Measurements from ENCODE around the gene IMP3.
"Not testable (repeated sequence)": the region's sequence is repeated elsewhere in the genome, so short reads cannot be mapped to it uniquely, and the experiment has no call there.

Gene IMP3

DNA sequence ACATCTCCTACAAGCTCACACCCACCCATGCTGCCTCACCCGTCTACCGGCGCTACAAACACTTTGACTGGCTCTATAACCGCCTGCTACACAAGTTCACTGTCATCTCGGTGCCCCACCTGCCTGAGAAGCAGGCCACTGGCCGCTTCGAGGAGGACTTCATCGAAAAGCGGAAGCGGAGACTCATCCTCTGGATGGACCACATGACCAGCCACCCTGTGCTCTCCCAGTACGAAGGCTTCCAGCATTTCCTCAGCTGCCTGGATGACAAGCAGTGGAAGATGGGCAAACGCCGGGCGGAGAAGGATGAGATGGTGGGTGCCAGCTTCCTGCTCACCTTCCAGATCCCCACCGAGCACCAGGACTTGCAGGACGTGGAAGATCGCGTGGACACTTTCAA, 9.8 kb upstream of the IMP3 start:
- no peak for DNase-seq

DNA sequence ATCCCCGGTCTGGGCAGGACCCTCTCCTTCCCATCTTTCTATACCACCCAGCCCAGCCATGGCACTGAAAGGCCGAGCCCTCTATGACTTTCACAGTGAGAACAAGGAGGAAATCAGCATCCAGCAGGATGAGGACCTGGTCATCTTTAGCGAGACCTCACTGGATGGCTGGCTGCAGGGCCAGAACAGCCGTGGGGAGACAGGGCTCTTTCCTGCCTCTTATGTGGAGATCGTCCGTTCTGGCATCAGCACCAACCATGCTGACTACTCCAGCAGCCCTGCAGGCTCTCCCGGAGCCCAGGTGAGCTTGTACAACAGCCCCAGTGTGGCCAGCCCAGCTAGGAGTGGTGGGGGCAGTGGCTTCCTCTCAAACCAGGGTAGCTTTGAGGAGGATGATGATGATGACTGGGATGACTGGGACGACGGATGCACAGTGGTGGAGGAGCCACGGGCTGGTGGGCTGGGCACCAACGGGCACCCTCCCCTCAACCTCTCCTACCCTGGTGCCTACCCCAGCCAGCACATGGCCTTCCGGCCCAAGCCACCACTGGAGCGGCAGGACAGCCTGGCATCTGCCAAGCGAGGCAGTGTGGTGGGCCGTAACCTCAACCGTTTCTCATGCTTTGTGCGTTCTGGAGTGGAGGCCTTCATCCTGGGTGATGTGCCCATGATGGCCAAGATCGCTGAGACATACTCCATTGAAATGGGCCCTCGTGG, 9.2 kb upstream of the IMP3 start:
- no peak for DNase-seq

DNA sequence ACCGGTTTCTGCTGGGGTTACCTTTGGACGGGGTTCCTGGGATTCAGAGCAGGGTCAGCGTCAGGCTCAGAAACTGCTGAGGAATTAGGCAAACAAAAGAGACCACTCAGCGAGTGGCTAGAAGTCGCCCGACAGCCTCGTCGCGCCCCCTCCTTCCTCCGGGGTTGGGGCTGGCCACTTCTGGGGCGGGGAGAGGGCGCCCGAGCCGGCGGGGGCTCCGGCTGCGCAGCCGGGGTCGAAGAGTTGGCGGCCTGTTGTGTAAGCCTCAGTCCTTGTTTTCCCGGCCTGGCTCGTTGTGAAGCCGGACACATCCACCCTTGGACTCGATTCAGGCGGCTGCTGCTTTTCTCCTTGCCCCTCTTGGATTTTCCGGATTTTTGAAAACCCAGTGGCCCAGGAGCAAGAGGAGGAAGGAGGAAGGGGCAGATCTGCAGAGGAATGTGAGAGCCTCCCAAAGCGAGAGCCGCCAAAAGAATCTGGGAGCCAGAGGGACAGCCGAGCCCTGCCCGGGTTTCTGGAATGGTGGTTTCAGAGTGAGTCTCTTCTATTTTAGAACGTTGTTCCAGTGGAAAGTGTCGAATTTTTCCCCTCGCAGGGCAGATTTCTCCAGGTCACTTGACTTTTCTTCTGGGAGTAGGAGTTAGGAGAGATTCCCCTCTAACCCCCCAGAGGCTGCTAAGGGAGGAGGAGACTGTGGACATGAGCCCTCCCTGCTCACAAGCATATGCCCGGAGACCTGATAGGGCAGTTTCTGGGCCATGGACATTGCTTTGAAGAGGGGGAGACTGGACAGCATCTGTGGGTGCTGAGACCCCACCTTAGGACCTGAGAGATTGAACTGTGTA, 8.4 kb upstream of the IMP3 start:
- DNase-seq: no peak

GRCh38 chr15:75647370-75648155, 7.5 kb upstream of the IMP3 start, which contains the start of gene SNX33:
Gene SNX33 (plus strand): TSS chr15:75647912. CDS start chr15:75649103, 1,191 bp downstream.
- DNase-seq: peak; percentile 74

GRCh38 chr15:75646944-75647364, 6.9 kb upstream of the IMP3 start:
- peak; percentile 40 for DNase-seq

DNA sequence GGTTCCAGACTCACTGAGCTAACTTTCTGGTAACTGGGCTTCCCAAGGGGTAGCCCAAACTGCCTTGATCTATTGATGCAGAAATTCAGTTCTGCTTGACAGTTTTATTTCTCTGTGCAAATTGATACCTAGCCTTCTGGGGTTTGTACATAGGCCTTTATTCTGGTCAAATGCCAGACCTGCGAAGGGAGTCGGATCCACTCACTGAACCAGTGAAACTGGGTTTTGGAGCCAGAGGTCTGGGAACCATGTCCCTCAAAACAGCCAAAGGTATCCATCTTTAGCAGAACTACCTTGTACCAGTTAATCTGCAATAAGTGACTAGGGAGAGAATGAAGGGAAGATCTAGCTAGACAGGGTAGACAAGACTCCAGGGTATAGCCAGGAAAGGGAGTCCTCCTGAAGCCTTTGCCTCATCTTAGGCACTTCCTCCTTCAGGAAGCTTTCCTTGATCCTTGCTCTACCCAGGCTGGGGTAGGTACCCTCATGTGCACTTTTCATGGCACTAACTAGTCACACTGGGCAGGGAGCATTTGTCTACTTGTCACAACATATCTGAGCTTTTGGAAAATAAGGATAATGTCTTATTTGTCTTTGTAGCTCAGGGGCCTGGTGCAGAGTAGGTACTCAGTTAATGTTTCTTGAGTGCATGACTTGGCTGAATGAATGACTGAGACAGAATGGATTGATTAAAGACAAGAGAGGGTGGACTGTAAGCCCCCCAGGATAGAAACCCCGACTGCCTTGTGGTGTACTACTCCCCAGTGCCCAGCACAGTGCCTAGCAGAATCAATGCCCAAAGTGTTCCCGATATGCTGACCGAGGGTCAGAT, 6.3 kb upstream of the IMP3 start:
- no peak for DNase-seq

GRCh38 chr15:75644376-75644775, 4.4 kb upstream of the IMP3 start:
- no peak for DNase-seq

GRCh38 chr15:75641603-75642002, 1.6 kb upstream of the IMP3 start:
- DNase-seq: no peak

- DNase-seq: no peak
Measured at GRCh38 chr15:75641179-75641503, 1.1 kb upstream of the IMP3 start.

DNA sequence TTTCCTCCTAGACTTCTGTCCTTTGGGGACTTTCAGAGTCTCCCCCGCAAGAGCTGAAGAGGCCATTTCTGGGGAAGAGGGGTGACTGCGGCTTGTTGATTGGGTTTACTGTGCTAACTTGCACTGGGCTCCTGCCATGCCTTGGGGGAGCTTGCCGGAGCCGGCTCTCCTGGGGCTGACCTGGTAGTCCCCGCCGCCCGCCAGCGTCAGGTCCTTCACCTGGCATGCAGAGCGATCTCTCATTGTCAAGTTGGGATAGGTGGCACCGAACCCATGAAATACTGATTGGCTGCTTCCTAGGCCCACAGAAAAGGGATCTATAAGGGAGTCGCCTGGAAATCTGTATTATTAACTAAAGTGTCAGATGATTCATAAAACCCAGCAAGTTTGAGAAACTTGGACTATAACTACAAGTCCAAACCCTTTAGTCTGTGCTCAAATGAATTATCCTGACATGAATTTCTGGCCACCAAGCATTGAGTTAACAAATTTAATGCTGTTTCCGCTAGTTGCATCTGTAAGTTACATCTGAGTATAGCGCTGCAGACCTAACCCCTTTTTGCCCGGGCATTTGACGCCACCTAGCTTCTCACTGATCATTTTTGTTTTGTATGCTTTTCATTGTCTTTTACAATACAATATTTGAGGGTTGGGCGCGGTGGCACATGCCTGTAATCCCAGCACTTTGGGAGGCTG, 607 bp upstream of the IMP3 start:
- DNase-seq: peak; percentile 61

DNA sequence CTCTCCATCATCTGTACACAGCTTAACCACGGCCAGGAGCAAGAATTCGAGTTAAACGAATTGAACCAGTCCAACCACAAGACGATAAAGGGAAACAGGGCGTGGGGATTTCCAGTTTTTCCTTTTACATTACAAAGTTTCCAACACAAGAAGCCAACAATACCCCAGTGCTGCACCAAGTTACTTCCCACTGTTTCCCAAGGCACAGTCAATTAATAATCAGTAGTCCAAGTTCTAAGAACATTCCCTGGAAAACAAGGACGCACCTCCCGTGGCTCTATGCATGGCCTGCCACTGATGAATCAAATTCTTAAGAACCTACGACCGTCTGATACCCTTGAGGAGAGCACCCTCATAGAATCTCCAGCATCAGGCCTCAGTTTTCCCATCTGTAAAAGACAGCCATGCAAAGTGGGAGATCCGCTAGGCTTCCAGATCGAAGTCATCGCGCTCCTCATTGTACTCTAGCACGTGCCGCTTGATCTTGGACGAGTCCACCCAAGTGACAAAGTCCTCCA, 774 bp downstream of the IMP3 start:
- no peak for DNase-seq

DNA sequence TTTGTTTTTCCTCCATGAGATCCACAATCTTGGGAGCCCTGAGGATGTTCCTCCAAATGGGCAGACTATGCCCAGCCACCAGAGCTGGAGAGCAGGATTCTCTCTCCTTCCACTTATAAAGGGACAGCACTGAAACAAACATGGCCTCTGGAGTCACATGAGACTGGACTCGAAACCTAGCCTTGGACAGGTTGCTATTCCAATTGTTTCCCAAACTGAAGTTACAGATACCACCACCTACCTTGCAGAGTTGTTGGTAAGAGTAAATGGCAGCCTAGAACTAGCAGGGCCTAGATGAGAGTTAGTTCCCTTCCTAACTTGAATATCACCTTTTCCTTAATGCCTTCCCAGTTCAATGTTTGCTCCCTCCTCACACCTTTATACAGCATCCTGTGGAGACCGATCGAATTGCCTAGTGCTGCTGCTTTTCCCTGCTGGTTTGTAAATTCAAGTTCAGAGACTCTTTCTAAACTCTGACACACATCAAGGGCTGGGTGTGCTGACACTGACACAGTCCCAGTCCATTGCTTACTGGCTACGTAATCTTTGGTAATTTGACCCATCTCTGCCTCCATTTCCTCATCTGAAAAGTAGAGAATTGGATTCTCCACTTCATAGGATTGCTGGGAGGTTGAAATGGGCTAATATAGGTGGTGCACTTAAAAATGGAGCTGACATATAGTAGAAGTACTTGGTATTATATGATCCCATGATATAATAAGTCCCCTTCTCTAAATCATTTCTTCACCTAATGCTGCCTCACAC, 2.6 kb downstream of the IMP3 start:
- DNase-seq: no peak

- no peak for DNase-seq
Measured at GRCh38 chr15:75636026-75636425, 4.0 kb downstream of the IMP3 start.

GRCh38 chr15:75633922-75634321, 6.1 kb downstream of the IMP3 start:
- DNase-seq: not testable (repeated sequence)

DNA sequence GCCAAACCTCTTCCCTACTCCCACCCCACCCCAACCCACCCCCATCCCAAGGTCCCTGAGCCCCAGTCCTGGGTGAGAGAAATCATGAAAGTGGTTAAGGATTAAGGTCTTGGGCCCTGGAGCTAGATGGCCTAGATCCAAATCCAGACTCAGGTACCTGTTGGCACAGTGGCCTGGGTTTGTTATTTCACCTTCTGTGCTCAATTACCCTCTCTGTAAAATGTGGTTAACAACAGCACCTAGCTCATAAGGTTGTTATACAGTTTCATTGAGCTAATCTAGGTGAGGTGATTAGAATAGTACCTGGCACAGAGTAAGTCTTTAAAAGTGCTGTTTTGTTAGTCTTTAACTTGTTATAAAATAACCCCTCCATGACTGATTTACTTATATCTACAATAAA, 8.1 kb downstream of the IMP3 start:
- no peak for DNase-seq

DNA sequence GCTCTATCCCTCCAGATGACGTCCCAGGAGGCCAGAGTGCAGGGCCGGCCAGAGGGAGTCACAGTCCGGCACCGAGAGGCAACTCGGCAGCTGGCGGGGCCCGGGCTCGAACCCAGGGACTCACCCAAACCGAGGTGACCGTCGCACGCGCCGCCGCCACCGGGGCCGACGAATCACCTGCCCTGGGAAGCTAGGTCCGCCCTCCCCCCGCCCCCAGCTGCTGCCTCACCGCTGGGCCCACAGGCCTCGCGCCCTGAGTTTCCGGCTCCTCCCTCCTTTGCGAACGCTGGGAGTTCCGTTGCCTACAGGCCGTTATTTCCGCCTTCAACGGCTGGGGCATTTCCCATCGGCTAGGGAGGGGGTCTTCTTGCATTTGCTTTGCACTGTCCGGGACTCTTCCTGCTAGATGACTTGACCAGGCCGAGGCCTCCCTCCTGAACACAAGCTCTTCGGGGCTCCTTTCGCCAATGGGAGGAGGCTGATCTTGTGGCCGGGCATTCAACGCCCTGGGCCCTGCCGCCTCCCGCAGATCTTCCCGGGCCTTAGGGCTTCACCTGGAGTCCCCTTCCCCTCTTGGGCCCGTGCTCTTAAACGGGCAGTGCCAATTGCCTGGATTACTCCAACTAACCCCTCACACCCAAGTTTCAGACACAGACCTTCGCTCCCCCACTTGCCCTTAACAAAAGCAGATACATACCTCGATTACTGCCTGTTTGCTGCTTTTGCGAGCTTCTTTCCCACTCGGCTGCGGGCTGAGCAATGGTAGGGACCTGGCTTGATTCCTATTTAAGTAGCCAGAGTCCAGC, 14.3 kb downstream of the IMP3 start, which contains the start of gene SNUPN:
TSS of gene SNUPN (minus strand) at position 184 of the 806 bp plus-strand sequence. CDS start 4,674 bp downstream, outside the sequence.
- peak; percentile 95 for DNase-seq

DNA sequence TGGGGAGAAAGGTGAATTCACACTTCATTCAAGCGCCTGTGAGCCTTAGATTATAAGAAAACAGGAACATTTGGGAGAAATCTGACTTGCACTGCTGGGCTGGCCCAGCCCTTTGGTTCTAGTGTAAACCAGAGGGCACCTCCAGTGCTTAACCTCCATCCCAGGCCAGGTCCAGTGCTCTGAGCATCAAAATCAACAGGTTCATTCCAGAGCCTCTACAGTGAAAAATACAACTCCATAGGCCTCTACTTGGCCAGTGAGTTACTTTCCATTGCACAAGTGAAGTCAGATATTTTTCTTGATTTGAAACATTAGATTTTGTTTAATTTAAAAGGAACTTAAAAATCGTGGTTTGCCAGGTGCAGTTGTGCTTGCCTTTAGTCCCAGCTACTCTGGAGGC, 17.5 kb downstream of the IMP3 start:
- DNase-seq: no peak

GRCh38 chr15:75620841-75621391, 19.1 kb downstream of the IMP3 start:
- DNase-seq: no peak

DNA sequence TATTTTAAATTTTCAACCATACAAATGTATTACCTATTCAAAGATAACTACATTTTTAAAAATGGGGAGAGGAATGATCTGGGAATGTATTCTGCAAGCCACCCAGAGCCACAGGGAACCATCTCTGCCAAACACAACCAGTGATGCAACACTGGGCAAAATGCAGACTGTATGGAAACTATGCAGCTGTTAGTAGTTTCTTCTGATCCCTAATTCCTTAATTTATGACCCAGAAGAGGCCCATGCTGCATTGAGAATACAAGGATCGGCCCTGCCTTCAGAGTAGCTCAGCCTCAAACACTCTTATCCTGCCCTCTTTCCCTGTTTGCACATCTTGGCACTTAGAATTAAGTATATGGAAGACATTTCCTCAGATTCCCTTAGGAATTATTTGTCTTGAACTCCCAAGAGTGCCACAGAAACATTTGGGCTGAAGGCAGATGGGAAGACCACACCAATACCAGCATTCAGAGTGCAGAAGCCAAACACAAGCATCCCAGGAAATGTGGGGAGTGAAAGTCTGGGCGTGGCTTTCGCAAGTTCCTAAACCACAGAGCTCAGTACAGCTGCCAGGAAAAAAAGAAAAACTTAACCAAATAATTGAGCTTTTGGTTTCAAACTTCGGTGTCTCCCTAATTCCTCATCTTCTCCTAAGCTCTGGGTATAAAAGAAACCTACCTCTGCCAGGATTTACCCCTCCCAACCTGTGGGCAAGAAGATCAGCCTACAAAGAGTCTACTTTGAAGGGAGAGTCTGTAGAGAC, 19.8 kb downstream of the IMP3 start:
- no peak for DNase-seq
